ENCODE measurements around the gene RASAL3. TPM values are rescaled to one million over a fixed set of nuclear protein-coding genes. Genes with fewer than 3 reads are reported as not detected.

RASAL3 gene
- total and polyA plus RNA-seq, 2 of the 8 experiments (the other 6 are each of a cell fraction or from before 2014, with no cell fraction given), result 0.19 to 0.63 TPM

DNA sequence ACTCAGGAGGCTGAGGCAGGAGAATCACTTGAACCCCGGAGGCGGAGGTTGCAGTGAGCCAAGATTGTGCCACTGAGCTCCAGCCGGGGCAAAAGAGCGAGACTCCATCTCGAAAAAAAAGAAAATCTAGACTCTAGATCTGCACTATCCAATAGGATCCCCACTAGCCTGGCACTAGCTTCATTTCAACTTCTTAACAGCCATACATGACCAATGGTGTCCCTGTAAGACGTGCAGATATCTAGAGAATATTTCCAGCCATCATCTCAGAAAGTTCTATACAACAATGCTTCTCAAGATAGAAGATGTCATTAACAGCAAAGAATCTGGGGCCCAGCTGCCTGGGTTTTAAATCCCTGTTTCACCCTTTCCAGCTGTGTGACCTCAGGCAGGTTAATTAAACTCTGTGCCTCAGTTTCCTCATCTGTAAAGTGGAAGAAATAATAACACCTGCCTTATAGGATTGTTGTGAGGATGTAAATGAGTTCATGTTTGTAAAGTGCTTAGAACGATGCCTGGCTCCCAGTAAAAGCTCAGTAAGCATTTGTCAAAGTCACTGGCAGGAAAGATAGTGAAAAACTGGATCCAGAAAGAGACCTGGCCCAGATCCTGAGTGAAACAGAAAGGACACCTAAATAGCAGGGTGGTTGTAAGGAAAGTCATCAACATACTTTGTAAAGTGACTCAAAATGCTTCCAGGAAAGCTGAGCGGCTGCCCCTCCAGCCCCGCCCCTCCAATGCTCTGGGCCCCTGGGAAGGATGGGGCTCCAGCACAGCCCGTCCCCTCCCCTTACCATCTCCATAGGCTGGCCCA lies 28.1 kb downstream of the RASAL3 start (continued):
- no peak for TF ChIP-seq ATF2 (IDR thresholded peaks at IDR 0.05; ENCODE audit: low read length)
- TF ChIP-seq EZH2 (IDR thresholded peaks at IDR 0.05; ENCODE audit: low read depth, low read length, severe bottlenecking), result no peak
- TF ChIP-seq MAX (IDR thresholded peaks at IDR 0.05), result no peak
- no peak for TF ChIP-seq CBX5 (IDR thresholded peaks at IDR 0.05; ENCODE audit: low read depth, low read length)
- no peak for TF ChIP-seq CHD2 (IDR thresholded peaks at IDR 0.05; ENCODE audit: low read length)
- TF ChIP-seq KDM5A (IDR thresholded peaks at IDR 0.05; ENCODE audit: low read length), result no peak
- no peak for TF ChIP-seq SIN3A (conservative IDR thresholded peaks at IDR 0.05 in 1 of 2, IDR thresholded peaks at IDR 0.05 in 1 of 2; ENCODE audit: low read depth in 1 of 2, low read length in 2 of 2)

All from H1 (cell line).